K562 (cell line): ENCODE results near the gene C22orf39. TPM values are rescaled to one million over a fixed set of nuclear protein-coding genes. Genes with fewer than 3 reads are reported as not detected.

Experiments
- CTCF ChIP-seq, 3 experiments: IDR thresholded peaks in 2 of 3; conservative IDR thresholded peaks in 1 of 3; 2 replicates each; pipeline ENCODE4 v1.5.1; 2011 to 2012; ENCODE audit warnings: low read length in 3 of 3, mild to moderate bottlenecking in 3 of 3, control low read depth in 2 of 3, improper control_type of control experiment in 1 of 3, inconsistent platforms in 1 of 3, low read depth in 1 of 3, mixed read lengths in 1 of 3, moderate library complexity in 1 of 3; ENCODE audit not compliant: insufficient read depth in 2 of 3
- ELF4 ChIP-seq: fragments of 450-650 bp; formaldehyde crosslinking; IDR thresholded peaks from 2 replicates; pipeline ENCODE4 v1.4.0; 2022; ENCODE audit warnings: missing genetic modification characterization
- MCM7 ChIP-seq, 2 experiments: fragments of 450-650 bp; IDR thresholded peaks; 2 replicates each; pipeline ENCODE4 v1.6.1; 2016 to 2018
- MLX ChIP-seq, 2 experiments: fragments of 450-650 bp in 1 of 2; sonication (generic) in 1 of 2; formaldehyde crosslinking; conservative IDR thresholded peaks; 2 replicates each; pipeline versions ENCODE4 v1.4.0 to v1.8.1; 2020 to 2022; ENCODE audit warnings: mild to moderate bottlenecking in 1 of 2, missing genetic modification reagents in 1 of 2
- MYC ChIP-seq, 2 experiments: fragments of 250-450 bp in 1 of 2; sonication (Bioruptor Pico) in 1 of 2; IDR thresholded peaks; 2 replicates each; pipeline versions ENCODE4 v1.5.1 to v1.6.1; 2012 to 2021; ENCODE audit warnings: low read depth in 2 of 2, borderline replicate concordance in 1 of 2, improper control_type of control experiment in 1 of 2, low read length in 1 of 2, mild to moderate bottlenecking in 1 of 2, moderate library complexity in 1 of 2
- NFRKB ChIP-seq: fragments of 450-650 bp; IDR thresholded peaks from 2 replicates; pipeline ENCODE4 v1.6.1; 2016; ENCODE audit warnings: low read depth
- PHF20 ChIP-seq: fragments of 450-650 bp; IDR thresholded peaks from 2 replicates; pipeline ENCODE4 v1.6.1; 2018; ENCODE audit not compliant: partially characterized antibody
- RB1 ChIP-seq: fragments of 450-650 bp; IDR thresholded peaks from 2 replicates; pipeline ENCODE4 v1.6.1; 2017; ENCODE audit warnings: low read depth, mild to moderate bottlenecking
- ZFPM2 ChIP-seq: fragments of 250-450 bp; sonication (Bioruptor Pico); IDR thresholded peaks from 2 replicates; pipeline ENCODE4 v1.5.1; 2022; ENCODE audit warnings: mild to moderate bottlenecking
- ZSCAN29 ChIP-seq: fragments of 450-650 bp; IDR thresholded peaks from 2 replicates; pipeline ENCODE4 v1.6.1; 2017
- polyA plus RNA-seq, 8 experiments: library from polyadenylated mRNA; depleted of rRNA in 4 of 8; stranded (reverse) in 5 of 8; unstranded in 3 of 8; fragments of >200 nt; fragmentation: Nextera tagmentation in 2 of 8; fragmentation: Illumina TruSeq in 1 of 8; extraction: Ambion mirVana in 2 of 8; extraction: Trizol in 1 of 8; gene quantifications; 2 replicates each; pipeline versions ENCODE4 v1.2.1 to v1.2.3, GENCODE V29; 2011 to 2014; ENCODE audit warnings: inconsistent platforms in 1 of 8, missing spikeins in 1 of 8
- total RNA-seq, 7 experiments: library from RNA; depleted of rRNA in 6 of 7; stranded (reverse); fragments of >200 nt in 6 of 7; fragmentation: Illumina TruSeq in 2 of 7; extraction: Trizol in 2 of 7; gene quantifications; 2 replicates each; pipeline versions ENCODE4 v1.2.1 to v1.2.3, GENCODE V29; 2011 to 2021; ENCODE audit warnings: low replicate concordance in 1 of 7
- TF ChIP-seq, protein P1 (sequence below), 2 experiments: fragments of 450-650 bp in 1 of 2; sonication (generic) in 1 of 2; formaldehyde crosslinking in 1 of 2; IDR thresholded peaks; 2 replicates each; pipeline versions ENCODE4 v1.7.1 to v1.9.0; 2016 to 2022; ENCODE audit warnings: inconsistent platforms in 1 of 2, mild to moderate bottlenecking in 1 of 2, missing genetic modification reagents in 1 of 2
- TF ChIP-seq, protein P2 (sequence below): sonication (generic); formaldehyde crosslinking; IDR thresholded peaks from 2 replicates; pipeline ENCODE4 v1.8.0; 2022; ENCODE audit warnings: mild to moderate bottlenecking, missing genetic modification reagents, borderline replicate concordance

The C22orf39 gene
- total and polyA plus RNA-seq, 9 of the 15 experiments (the other 6 are each of a cell fraction or from before 2014, with no cell fraction given): 20.4 to 139 (median 66.8) TPM

DNA sequence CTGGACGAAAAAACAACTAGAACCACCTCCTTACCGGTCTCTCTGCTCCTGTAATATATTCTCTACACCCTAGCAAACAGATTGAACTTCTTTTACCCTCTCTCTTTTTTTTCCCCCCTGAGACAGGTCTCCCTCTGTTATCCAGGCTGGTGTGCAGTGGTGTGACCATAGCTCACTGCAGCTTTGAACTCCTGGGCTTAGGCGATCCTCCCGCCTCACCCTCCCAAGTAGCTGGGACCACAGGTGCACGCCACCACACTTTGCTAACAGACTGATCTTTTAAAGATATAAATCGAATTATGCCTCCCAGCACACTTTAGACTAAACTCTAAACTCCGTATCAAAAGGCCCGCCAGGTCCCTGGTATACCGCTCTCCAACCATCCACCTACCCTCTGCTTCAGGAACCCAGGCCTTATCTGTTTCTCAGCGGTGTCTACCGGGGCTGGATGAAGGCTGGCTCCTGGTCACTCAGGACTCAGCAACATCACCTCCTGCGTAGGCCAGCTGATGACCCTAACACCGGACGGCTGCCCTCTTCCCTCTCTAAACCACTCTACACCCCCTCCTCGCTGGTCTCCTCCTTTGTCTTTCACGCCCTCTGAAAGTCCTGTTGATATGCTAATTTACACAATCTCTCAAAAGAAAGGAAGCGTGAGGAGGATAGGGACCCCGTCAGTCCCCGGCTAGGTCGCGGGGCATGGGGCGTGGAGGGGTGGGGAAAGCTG lies 745 bp downstream of the C22orf39 start (continued):
- TF ChIP-seq MYC (IDR thresholded peaks at IDR 0.05; ENCODE audit: low read depth, low read length) (no peak), MYC (CRISPR knock-in tag; IDR thresholded peaks at IDR 0.05; ENCODE audit: borderline replicate concordance, low read depth) (peak; percentile 87; the same call in 1 of the 2 replicates), CTCF (IDR thresholded peaks at IDR 0.05 in 2 of 3, conservative IDR thresholded peaks at IDR 0.05 in 1 of 3; ENCODE audit: insufficient read depth in 2 of 3, low read depth in 1 of 3, low read length in 3 of 3) (no peak), MLX (CRISPR knock-in tag; conservative IDR thresholded peaks at IDR 0.05) (0 out of 4 replicates have a peak, but pooled peaks of 1 of the 2 experiments have one; percentile 26), ELF4 (CRISPR knock-in tag) (0 out of 2 replicates have a peak, but pooled peaks have one; percentile 63), MCM7 (IDR thresholded peaks at IDR 0.05) (no peak), PHF20 (peak; percentile 48), ZFPM2 (no peak), RB1 (0 out of 2 replicates have a peak, but pooled peaks have one; percentile 7), NFRKB (peak; percentile 19; the same call in 1 of the 2 replicates), ZSCAN29 (0 out of 2 replicates have a peak, but pooled peaks have one; percentile 63)
- TF ChIP-seq, protein P1, sequence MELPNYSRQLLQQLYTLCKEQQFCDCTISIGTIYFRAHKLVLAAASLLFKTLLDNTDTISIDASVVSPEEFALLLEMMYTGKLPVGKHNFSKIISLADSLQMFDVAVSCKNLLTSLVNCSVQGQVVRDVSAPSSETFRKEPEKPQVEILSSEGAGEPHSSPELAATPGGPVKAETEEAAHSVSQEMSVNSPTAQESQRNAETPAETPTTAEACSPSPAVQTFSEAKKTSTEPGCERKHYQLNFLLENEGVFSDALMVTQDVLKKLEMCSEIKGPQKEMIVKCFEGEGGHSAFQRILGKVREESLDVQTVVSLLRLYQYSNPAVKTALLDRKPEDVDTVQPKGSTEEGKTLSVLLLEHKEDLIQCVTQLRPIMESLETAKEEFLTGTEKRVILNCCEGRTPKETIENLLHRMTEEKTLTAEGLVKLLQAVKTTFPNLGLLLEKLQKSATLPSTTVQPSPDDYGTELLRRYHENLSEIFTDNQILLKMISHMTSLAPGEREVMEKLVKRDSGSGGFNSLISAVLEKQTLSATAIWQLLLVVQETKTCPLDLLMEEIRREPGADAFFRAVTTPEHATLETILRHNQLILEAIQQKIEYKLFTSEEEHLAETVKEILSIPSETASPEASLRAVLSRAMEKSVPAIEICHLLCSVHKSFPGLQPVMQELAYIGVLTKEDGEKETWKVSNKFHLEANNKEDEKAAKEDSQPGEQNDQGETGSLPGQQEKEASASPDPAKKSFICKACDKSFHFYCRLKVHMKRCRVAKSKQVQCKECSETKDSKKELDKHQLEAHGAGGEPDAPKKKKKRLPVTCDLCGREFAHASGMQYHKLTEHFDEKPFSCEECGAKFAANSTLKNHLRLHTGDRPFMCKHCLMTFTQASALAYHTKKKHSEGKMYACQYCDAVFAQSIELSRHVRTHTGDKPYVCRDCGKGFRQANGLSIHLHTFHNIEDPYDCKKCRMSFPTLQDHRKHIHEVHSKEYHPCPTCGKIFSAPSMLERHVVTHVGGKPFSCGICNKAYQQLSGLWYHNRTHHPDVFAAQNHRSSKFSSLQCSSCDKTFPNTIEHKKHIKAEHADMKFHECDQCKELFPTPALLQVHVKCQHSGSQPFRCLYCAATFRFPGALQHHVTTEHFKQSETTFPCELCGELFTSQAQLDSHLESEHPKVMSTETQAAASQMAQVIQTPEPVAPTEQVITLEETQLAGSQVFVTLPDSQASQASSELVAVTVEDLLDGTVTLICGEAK (IDR thresholded peaks at IDR 0.05): peak; percentile 70
- TF ChIP-seq, protein P1 (CRISPR knock-in tag; IDR thresholded peaks at IDR 0.05): 0 out of 2 replicates have a peak, but pooled peaks have one; percentile 37
- TF ChIP-seq, protein P2, sequence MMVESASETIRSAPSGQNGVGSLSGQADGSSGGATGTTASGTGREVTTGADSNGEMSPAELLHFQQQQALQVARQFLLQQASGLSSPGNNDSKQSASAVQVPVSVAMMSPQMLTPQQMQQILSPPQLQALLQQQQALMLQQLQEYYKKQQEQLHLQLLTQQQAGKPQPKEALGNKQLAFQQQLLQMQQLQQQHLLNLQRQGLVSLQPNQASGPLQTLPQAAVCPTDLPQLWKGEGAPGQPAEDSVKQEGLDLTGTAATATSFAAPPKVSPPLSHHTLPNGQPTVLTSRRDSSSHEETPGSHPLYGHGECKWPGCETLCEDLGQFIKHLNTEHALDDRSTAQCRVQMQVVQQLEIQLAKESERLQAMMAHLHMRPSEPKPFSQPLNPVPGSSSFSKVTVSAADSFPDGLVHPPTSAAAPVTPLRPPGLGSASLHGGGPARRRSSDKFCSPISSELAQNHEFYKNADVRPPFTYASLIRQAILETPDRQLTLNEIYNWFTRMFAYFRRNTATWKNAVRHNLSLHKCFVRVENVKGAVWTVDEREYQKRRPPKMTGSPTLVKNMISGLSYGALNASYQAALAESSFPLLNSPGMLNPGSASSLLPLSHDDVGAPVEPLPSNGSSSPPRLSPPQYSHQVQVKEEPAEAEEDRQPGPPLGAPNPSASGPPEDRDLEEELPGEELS (CRISPR knock-in tag): no peak
